HTERT RPE-1 (cell line): Measurements from ENCODE around the gene BEND5.

ENCODE experiments used
- in situ Hi-C: fragments of 300-500 bp; cut with MboI; formaldehyde crosslinking; loops from 4 replicates; pipeline ENCODE4 v1.14.3; 2020; ENCODE audit warnings: low sequenced_read_pairs

BEND5 gene, protein sequence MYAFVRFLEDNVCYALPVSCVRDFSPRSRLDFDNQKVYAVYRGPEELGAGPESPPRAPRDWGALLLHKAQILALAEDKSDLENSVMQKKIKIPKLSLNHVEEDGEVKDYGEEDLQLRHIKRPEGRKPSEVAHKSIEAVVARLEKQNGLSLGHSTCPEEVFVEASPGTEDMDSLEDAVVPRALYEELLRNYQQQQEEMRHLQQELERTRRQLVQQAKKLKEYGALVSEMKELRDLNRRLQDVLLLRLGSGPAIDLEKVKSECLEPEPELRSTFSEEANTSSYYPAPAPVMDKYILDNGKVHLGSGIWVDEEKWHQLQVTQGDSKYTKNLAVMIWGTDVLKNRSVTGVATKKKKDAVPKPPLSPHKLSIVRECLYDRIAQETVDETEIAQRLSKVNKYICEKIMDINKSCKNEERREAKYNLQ

DNA sequence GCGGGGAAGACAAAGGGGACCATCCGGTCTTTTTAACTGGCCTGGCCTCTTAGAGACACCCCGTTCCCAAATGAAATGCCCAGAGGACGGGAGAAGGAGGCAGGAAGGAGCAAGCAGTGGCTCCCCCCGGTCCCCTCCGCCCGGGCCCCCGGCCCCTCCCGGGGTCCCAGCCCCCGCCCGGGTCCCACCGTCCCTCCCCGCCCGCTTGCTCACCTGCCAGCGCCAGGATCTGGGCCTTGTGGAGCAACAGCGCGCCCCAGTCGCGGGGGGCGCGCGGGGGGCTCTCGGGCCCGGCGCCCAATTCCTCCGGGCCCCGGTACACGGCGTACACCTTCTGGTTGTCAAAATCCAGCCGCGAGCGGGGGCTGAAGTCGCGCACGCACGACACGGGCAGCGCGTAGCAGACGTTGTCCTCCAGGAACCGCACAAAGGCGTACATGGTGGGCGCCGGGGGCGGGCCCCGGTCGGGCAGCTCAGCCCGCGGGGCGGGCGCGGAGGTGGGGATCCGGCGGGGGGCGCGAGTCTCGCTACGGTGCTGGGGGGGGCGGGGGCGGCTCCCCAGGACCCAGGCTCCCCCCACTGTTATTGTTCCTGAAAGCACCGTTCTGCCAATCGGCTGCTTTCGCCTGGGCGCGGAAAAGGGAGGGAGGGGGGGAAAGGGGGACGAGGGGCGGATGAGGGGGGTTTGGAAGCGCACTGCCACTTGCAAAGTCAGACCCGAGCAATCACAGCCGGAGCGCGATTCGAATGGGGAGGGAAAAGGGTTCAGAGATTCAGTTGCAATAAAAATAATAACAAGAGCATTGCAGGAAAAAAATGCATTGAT is at the start of gene BEND5:
BEND5 (minus strand) TSS at position 499 of the 826 bp plus-strand sequence; CDS start at position 439, 60 bp downstream.
- in situ Hi-C loops = no loop called here

DNA sequence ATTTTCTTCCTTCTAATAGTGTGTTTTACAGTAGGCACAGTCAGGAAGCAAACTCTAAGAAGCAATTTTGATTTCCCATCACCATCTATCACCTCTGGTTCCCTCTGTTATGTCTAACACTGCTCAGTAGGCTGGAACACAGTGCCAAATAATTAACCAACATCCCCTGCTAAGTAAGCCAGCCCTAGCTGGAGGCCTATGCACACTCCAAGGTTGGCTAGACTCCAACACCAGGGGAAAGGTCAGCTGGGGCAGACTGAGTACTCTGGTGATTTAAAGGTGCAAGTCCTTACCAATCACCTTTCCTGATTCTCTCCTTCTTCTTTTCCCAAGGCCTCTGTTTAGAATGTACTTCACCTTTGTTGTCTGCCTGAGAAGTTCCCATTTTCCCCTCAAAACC is 46.5 kb upstream of the BEND5 start:
- in situ Hi-C loops = no loop called here

DNA sequence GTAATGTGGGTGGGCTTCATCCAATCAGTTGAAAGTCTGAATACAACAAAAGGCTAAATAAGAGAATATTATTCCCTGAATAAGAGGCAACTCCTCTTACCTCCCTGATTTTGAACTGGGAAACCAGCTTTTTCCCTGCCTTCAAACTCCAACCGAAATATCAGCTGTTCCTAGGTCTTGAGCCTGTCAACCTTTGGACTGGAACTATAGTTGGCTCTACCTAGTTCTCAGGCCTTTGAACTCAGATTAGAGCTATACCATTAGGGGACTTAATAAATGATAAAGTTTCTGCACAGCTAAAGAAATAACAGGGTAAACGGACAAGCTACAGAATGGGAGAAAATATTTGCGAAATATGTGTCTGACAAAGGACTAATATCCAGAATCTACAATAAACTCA is 43.8 kb upstream of the BEND5 start:
- in situ Hi-C loops = no loop called here

DNA sequence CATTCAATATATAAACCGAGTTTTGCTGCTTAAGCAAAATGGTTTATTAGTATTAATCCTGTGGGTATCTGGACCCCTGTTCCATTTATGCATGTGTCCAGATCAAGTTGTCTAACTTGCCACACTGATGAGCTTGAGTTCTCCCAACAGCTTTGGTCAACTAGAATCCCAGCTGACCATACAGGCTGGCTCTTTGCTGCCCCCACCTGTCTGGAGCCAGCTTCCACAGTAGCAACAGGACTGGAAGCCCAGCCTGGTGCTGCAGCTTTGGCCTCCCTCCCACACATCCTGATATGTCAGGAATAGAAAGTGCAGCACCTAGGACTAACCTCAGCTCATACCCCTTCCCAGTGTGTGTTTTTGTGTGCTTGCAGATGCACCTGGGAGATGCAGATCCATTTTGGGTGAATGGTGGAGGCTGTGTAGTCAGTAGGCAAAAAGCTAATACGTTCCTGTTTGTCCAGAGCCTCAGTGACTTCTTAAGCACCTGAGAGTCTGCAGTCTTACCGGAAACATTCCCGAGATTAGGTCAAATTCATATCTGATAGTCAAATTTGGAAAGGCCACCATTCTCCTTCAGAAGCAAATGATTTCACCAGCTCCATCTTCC is 40.9 kb upstream of the BEND5 start:
- in situ Hi-C loops = no loop called here

DNA sequence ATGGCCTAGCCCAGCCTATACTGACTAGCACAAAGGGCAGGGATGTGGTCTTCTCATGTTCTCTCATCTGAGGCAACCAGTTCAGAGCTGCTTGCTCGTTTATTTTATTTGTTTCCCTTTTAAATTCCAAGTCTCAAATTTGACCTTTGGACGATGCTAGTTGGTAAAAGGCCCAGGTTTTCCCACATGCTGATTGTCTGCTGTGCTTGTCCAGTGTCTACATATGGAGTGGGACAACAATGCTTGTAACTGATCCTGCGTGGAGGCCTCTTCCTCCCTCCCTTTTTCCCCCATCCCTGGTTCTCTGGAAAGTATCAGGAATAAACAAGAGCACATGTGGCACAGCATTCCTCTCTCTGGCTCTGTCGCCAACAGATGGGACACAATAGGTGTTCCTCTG is 34.0 kb upstream of the BEND5 start:
- in situ Hi-C loops = no loop called here

DNA sequence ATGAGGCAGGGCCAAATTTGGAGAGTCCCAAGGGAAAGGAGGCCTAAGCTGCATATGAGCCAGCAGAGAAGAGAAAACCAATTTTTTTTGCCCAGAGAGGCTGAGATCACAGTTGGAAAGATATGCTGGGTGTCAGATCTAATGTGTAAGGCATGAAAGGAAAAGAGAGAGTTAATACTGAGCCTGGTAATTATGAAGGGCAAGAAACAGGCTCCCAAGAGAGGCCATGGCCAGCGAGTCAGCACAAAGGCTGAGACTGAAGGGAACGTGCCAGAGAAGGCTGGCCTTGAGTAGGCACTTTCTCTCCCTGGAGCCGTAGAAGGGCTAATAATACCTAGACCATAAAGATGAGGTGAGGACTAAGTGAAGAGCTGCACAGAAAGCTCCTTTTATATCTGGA is 31.8 kb upstream of the BEND5 start:
- in situ Hi-C loops = no loop called here

DNA sequence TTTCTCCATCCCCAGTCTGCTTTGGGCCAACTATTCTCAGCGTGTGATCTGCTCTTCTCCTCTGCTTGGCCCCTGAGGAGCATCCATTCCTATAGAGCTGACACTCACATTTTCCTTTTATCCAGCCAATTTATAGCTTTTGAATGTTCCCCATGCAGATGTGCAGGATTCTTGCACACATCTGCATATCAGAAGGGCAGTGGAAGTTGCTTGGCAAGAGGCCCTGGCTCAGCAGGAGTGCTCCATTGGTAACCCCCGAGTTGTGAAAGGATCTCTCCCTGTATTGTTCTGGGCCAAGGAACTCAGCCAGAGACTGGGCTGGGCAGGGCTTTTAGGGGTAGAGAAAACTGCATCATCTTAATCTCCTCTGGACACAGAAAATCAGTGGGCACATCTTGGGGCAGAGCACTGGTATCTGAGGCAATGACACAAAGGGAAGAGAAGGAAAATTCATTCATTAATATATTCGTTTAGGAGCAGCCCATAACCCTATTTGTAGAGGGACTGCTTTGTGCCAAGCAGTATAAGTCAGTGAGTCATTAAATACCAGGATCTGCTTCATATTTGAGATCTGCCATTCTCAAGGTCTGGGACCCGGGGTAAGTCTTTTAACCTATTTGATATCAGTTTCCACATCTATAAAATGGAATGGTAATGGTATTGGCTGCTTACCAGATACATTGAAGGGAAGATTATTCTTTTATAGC is 31.0 kb upstream of the BEND5 start:
- in situ Hi-C loops = no loop called here

DNA sequence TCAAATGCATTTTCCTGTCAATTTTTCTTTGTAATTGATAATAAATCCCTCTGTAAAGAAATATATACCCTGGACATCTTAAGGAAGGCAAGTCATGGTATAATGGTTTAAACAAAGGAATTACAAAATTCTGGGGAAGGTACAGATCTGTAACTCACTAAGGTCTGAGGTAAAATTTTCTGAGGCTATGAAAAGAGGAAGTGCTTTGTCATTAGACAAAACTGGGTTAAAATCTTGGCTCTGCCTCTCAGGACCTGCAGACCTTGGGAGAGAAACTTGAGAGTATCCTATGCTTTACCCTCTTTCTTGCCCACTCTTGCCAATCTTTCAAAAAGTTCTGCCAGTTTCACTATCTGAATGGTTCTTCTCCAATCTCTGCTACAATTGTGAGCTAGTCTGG is 26.8 kb upstream of the BEND5 start:
- in situ Hi-C loops = no loop called here

DNA sequence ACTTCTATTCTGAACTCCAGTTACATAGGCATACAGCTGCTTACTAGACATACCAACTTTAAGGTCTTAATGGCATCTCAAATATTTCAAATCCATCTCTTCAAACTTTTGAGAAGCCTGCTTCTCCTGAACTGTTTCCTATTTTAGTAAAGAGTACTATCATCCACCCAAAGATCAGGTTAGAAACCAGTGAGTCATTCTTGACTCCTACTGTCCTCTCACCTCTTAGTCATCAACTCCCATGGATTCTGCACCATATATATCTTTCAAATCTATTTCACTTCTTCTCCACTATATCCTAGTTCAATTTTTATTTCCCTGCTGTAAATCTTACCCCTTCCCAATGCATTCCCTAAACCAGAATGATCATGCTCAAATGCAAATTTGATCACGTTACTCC is 18.1 kb upstream of the BEND5 start:
- in situ Hi-C loops = no loop called here

DNA sequence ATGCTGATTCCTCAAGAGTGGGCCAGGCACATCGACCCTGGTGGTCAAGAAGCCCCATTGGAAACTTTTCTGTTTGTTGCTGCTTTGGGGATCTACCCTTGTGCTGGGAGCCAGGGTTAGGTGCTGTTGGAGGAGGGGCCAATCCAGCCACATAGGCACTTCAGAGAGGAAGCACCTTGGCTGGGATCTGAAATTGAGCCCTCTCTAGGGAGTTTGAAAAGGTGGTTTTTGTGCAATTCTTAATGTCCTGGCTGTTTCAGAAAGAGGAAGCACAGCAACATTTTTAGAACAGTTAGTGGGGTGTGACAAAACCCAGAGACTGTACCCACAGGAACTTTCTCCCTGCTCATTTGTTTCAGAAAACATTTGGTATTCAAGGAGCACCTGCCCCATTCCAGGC is 17.2 kb upstream of the BEND5 start:
- in situ Hi-C loops = no loop called here

DNA sequence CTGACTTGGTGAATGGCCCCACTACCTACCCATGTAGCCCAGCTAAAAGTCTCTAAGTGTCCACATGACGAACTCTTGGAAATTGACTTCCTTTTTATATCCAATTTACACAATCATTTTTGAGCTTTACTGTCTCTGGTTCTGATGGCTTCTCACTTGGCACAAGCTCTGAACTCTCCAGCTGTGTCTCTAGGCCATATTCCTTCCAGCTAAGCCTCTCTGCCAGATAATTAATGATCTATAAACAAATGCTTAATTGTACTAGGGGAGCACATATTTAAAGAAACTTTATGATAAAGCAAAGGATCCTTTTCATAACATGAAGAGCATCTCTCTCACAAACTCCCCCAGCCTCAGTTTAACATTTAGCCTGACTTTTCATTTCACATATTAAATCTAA is 16.3 kb upstream of the BEND5 start:
- in situ Hi-C loops = no loop called here

DNA sequence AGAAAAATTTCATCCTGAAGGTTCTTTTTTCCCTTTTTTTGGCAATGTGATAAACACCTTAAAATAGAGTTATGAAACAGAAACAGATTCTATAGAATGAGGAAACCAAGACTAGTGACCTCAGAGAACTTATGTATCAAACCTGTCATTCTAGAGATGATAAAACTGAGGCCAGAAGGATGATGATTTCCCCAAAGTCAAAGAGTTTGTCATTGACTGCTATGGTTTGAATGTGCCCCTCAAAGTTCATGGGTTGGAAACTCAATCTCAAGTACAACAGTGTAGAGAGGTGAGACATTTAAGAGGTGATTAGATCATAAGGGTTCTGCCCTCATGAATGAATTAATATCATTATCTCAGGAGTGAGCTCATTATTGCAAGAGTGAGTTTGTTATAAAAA is 13.7 kb upstream of the BEND5 start:
- in situ Hi-C loops = no loop called here

DNA sequence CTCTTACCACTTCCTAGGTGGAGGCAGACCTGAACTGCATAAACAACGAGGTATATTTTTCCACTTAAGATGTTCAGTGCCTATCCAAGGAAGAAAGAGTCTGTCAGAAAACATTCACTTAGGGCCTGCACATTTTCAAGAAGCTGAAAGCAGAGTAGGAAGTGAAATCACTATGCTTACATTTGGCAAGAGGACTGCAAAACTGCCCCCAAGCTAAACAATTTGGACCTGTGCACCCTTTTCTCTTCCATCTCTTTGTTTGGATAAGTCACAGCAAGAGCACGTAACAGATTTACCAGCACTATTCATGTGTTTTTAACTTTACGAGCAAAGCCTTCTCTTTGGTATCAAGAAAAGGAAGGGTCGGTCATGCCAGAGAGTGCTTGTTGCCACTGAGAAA is 13.2 kb upstream of the BEND5 start:
- in situ Hi-C loops = no loop called here

DNA sequence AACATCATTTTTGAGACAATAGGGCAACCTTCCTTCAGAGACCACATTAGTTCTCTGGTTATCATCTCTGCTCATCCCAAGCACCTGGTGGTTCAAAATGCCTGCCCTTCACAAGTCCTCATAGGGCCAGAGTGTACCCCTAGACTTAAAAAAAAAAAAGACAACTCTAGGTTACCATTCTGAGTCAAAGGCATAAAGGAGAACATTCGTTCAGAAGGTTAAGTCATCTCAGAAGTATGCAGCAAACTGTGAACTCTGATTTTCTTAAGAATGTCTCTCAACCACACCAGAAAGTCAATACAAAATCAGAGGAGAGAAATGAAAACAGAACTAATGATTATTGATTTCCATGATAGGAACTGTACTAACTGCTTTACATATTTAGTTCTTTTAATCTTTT is 9.2 kb upstream of the BEND5 start:
- in situ Hi-C loops = no loop called here

DNA sequence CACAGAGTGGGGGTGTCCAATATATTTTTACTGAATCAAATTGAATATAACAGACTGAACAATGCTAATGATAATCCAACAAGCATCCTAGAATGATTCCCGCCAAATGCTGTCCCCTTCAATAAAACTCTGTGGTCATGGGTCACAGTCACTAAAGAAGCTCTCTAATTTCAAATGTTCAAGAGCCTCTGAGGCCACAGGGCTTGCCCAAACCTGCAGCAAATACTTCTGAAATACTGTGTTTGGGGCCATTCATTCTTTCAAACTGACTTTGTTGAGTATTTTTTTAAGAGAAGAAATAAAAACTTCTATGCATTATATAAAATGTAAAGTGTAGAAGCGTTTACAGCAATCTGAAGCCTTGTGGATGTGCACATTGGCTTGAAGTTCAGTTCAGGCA is 7.6 kb upstream of the BEND5 start:
- in situ Hi-C loops = no loop called here

DNA sequence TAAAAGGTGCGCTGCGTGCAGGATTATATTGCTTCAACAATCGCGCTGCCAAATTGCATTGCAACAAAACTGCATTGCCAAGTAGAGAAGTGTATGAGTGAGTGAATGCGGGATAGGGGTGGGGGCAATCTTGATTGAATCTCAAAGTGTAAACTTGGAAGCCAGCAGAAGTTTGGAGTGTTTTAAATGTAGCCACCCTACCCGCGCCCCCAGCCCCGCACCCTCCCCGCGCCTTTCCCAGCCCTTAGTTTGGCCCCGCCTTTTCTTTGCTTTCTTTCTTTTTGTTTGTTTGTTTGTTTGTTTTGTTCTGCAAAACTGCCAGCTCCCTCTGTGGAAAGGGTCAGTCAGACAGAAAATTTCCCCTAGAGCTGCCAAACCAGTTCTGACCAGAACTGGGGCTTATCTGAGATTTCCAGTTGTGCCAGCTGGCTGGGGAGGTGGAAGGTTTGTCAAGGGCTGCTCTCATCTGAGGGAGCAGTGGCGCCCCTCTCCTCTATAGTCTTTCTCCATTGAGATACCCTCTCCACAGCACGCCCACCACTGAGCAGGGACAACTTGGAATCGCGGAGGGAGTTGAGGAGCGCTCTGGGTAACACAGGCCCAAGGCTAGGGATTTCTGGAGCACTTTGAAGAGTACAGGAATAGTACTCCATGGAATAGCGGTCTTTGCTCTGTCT is 666 bp upstream of the BEND5 start:
- in situ Hi-C loops = no loop called here

DNA sequence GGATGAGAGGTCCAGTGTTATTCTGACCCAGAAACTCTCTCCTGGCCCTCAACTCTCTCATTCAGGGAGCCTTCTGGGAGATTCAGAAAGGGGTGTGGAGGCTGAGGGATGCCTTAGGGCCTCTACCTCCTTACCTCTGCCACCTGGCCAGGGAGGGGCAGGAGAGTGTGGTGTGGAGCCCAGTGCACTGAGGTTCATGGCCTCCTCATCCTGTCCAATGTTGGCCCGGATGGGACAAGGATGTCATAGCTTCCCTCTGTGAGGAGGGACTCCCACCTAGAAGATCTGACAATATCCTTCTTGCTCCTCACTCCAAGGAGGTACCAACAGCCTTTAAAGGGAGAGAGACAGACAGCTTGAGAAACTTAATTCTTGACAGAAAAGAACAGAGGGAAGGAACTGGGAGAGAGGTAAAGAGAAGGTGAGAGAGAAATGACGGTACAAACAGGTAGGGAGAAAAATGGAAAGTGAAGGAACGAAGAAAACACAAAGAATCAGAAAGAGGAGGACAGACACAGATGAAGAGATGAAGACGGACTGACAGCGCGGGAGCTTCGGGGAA is 779 bp downstream of the BEND5 start:
- in situ Hi-C loops = no loop called here

DNA sequence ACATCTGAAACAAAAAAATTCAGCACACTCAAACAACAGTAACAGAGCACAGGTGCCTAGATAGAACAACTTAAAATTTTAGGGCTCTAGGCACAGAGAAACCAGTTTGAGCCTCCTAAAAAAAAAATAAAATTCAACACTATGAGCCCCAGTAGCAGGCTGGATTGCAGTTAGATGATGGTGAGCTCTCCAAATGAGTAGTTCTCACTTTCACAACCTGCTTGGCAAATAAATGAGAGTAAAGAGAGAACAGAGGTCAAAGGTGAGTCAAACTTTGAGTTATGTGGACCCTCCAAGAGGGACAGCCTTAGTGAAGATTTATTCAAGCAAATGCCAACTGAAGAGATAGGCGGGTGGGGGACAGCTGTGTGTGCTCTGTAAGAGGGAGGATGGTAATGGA is 3.6 kb downstream of the BEND5 start:
- in situ Hi-C loops = no loop called here

DNA sequence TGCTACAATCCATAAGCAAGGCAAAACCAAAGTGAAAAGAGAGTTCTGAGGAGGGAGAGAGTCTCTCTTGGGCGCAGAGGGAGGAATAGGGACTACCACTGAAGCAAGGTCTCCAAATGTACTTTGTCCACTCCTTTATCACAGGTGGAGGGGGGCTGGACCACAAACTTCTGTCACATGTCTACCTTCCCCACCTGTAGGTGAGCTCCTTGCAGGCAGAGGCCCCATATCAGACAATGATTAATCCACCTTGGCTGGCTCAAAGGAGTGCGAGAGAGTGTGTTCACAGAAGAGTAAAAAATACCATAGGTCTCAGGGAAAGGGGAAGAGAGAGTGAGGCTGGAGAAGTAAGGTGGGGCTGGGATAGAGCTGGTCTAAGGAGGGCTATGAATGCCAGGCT is 4.5 kb downstream of the BEND5 start:
- in situ Hi-C loops = no loop called here

DNA sequence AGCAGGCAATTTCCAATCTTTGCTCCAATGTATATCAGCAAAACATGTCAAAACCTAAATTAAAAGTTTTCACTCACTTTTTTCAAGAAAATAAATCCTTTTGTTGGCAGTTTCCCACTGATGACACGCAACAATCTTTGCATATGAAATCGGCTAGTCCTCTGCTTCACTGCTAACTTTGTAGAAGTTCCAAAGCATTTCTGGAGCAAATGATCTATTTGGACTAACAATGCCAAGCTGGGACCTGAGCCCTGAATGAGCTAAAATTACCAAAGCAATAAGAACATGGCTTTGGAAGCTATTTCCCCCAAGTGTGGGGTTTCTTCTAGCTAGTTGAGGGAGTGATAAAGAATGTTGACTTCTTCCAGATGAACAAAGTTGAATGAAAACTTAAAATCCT is 5.1 kb downstream of the BEND5 start:
- in situ Hi-C loops = no loop called here
